GM23338 (cell line): ENCODE measurements around the gene ING5.
"Not testable (repeated sequence)": the region's sequence is repeated elsewhere in the genome, so short reads cannot be mapped to it uniquely, and the experiment has no call there.

Experiments used
- EZH2 ChIP-seq: fragments of 200-600 bp; sonication (generic); IDR thresholded peaks from one replicate; pipeline ENCODE4 v1.8.0; 2017; ENCODE audit warnings: antibody characterized with exemption, mild to moderate bottlenecking, low read depth; ENCODE audit not compliant: unreplicated experiment
- TF ChIP-seq, protein P1 (sequence below), 2 experiments: fragments of 200-600 bp in 1 of 2; sonication (generic) in 1 of 2; conservative IDR thresholded peaks; 2 replicates each; pipeline versions ENCODE4 v1.5.1 to v1.6.1; 2016 to 2017; ENCODE audit warnings: antibody characterized with exemption in 2 of 2, low read depth in 2 of 2, mild to moderate bottlenecking in 2 of 2, moderate library complexity in 1 of 2

DNA sequence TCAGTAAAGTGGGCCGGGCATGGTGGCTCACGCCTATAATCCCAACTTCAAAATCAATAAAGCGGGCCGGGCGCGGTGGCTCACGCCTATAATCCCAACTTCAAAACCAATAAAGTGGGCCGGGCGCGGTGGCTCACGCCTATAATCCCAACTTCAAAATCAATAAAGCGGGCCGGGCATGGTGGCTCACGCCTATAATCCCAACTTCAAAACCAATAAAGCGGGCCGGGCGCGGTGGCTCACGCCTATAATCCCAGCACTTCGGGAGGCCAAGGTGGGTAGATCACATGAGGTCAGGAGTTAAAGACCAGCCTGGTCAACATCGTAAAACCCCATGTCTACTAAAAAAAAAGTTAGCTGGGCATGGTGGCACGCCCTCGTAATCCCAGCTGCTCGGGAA lies 39.1 kb upstream of the ING5 start:
- TF ChIP-seq, protein P1, sequence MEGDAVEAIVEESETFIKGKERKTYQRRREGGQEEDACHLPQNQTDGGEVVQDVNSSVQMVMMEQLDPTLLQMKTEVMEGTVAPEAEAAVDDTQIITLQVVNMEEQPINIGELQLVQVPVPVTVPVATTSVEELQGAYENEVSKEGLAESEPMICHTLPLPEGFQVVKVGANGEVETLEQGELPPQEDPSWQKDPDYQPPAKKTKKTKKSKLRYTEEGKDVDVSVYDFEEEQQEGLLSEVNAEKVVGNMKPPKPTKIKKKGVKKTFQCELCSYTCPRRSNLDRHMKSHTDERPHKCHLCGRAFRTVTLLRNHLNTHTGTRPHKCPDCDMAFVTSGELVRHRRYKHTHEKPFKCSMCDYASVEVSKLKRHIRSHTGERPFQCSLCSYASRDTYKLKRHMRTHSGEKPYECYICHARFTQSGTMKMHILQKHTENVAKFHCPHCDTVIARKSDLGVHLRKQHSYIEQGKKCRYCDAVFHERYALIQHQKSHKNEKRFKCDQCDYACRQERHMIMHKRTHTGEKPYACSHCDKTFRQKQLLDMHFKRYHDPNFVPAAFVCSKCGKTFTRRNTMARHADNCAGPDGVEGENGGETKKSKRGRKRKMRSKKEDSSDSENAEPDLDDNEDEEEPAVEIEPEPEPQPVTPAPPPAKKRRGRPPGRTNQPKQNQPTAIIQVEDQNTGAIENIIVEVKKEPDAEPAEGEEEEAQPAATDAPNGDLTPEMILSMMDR (conservative IDR thresholded peaks at IDR 0.05; ENCODE audit: low read depth in 2 of 2): not testable (repeated sequence)
- not testable (repeated sequence) for TF ChIP-seq EZH2
